Left lung (tissue), 10 donors: ENCODE data around the gene ARFGAP3. TPM values are rescaled to one million over a fixed set of nuclear protein-coding genes. Genes with fewer than 3 reads are reported as not detected.

Source experiments
- ATAC-seq: fragments of 200-7000 bp; cut with Tn5 transposase; one replicate; pipeline ENCODE4 v1.9.1; 2020; ENCODE audit warnings: moderate library complexity
- DNase-seq, 4 donors: peaks; one replicate each; pipeline ENCODE4 v3.0.0-alpha.2; 2013 to 2020
- H3K27ac ChIP-seq, 2 donors: fragments of 200-600 bp; sonication (generic) in 1 of 2; one replicate each; pipeline versions ENCODE4 v1.5.0 to v1.8.0; 2020 to 2021
- H3K27me3 ChIP-seq, 2 donors: fragments of 200-600 bp; sonication (generic) in 1 of 2; one replicate each; pipeline versions ENCODE4 v1.5.0 to v1.8.0; 2020 to 2021
- H3K36me3 ChIP-seq, 2 donors: fragments of 200-600 bp; sonication (generic) in 1 of 2; one replicate each; pipeline versions ENCODE4 v1.5.0 to v1.8.0; 2020 to 2021
- H3K4me1 ChIP-seq, 2 donors: fragments of 200-600 bp; one replicate each; pipeline ENCODE4 v1.8.0; 2021
- H3K4me3 ChIP-seq, 2 donors: fragments of 200-600 bp; sonication (generic) in 1 of 2; one replicate each; pipeline versions ENCODE4 v1.5.0 to v1.8.0; 2020 to 2021; ENCODE audit warnings: mild to moderate bottlenecking in 1 of 2
- H3K9me3 ChIP-seq, 2 donors: fragments of 200-600 bp; sonication (generic) in 1 of 2; one replicate each; pipeline versions ENCODE4 v1.5.0 to v1.8.0; 2020 to 2021
- intact Hi-C, 2 donors: fragments of 100-400 bp; cut with DNase I; formaldehyde crosslinking; loops; one replicate each; pipeline versions ENCODE4 v1.11.2 to v1.14.2; 2022
- polyA plus RNA-seq, 6 donors: library from polyadenylated mRNA; unstranded; fragments of 120-200 nt; gene quantifications; one replicate each; pipeline ENCODE4 v1.2.1, GENCODE V29; 2013; ENCODE audit not compliant: insufficient read length in 6 of 6
- total RNA-seq, 2 donors: library from RNA; stranded (reverse); fragmentation: NEBNext Ultra II Directional; extraction: Animal tissue kit (Norgen Biotek cat#: 25700); gene quantifications; one replicate each; pipeline ENCODE4 v1.2.1, GENCODE V29; 2021
- TF ChIP-seq, protein P1 (sequence below), 2 donors: fragments of 200-600 bp; sonication (generic) in 1 of 2; IDR thresholded peaks; one replicate each; pipeline versions ENCODE4 v1.5.0 to v1.8.0; 2021; ENCODE audit warnings: antibody characterized with exemption in 2 of 2
- donor health status: DM: no; HTN: yes; CAD: no.
- donor health status: DM: no; HTN: no; CAD: no.

The ARFGAP3 gene
- total and polyA plus RNA-seq, 8 donors, result 42.4 to 58.1 (median 49.6) TPM

DNA sequence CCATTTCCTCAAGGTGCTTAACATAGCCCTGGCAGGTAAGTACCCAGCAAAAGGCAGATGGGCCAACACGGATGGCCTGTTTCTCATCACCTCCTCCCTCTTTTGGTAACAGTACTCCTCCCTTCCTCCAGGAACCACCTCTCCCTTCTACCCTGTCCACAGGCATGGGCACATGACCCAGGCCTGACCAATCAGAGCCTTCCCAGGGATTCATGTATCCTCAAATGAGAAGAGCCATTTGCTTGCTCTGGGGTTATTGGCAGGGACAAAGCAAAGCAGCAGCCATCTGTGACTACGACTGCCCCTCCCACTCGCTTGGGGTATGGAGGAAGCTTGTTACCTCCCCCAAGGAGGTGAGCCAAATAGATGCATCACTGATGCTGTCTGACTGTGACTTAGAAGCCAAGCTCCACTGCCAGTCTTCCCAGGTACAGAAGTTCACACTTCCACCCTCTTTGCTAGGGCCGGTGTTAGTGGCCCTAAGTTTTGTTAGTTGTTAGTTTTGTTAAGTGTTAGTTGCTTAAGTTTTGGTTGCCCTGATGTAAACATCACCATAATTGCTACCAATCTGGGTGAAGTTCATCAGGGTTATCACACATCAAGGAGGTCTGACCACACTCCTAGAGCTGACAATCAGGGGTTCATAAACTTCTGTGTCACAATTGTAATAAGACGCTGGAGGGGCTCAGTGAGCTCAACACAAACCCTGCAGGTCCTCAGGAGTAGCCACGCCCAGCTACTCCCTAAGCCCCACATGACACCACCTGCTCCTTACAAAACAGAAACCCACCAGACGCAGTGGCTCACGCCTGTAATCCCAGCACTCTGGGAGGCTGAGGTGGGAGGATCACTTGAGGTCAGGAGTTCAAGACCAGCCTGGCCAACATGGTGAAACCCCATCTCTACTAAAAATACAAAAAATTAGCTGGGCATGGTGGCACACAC lies 57.3 kb downstream of the ARFGAP3 start:
- Histone ChIP-seq H3K36me3 (peaks cover 0 to 95% of the 10 kb centered on the region in 2 donors), H3K27ac (no peak overlapping the region)
- intact Hi-C loops, result no loop called here

DNA sequence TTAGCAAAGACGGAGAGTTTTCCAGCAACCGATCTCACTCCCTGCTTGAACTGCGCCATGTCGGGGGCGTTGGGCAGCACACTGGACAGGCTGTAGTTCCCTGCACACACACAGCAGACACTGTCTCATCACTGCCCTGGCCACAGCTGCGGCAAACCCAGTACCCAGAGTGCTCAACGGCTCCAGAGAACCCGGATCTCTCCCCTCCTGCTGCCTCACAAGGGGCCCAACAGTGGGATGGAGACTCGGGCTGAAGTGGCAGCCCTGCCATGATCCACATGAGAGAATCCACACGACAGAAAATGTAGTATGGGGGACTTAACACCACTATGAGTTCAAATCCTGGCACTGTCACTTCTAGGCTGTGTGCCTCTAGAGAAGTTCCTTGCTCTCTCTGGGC lies 58.0 kb downstream of the ARFGAP3 start:
- peaks cover 0 to 24% of the 10 kb centered on the region in 2 donors for H3K4me1 ChIP-seq
- intact Hi-C loops, result no loop called here
- no peak overlapping the region for H3K4me3 ChIP-seq
- DNase-seq (no peak), ATAC-seq (no peak)
- peaks cover 0 to 95% of the 10 kb centered on the region in 2 donors for H3K36me3 ChIP-seq
- H3K27me3 ChIP-seq, result no peaks in the 10 kb centered on the region
- no peak overlapping the region for H3K27ac ChIP-seq
- no peaks in the 10 kb centered on the region for H3K9me3 ChIP-seq
- TF ChIP-seq, protein P1, sequence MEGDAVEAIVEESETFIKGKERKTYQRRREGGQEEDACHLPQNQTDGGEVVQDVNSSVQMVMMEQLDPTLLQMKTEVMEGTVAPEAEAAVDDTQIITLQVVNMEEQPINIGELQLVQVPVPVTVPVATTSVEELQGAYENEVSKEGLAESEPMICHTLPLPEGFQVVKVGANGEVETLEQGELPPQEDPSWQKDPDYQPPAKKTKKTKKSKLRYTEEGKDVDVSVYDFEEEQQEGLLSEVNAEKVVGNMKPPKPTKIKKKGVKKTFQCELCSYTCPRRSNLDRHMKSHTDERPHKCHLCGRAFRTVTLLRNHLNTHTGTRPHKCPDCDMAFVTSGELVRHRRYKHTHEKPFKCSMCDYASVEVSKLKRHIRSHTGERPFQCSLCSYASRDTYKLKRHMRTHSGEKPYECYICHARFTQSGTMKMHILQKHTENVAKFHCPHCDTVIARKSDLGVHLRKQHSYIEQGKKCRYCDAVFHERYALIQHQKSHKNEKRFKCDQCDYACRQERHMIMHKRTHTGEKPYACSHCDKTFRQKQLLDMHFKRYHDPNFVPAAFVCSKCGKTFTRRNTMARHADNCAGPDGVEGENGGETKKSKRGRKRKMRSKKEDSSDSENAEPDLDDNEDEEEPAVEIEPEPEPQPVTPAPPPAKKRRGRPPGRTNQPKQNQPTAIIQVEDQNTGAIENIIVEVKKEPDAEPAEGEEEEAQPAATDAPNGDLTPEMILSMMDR (IDR thresholded peaks at IDR 0.05), result no peak

More for the DNA sequence above, 57.3 kb downstream of the ARFGAP3 start:
- DNase-seq, result no peak
- no peaks in the 10 kb centered on the region for H3K27me3 ChIP-seq
- H3K4me1 ChIP-seq, result peaks cover 0 to 31% of the 10 kb centered on the region in 2 donors
- TF ChIP-seq, protein P1 (IDR thresholded peaks at IDR 0.05), result no peak
- ATAC-seq, result no peak
- H3K9me3 ChIP-seq, result no peaks in the 10 kb centered on the region
- H3K4me3 ChIP-seq, result no peak overlapping the region

DNA sequence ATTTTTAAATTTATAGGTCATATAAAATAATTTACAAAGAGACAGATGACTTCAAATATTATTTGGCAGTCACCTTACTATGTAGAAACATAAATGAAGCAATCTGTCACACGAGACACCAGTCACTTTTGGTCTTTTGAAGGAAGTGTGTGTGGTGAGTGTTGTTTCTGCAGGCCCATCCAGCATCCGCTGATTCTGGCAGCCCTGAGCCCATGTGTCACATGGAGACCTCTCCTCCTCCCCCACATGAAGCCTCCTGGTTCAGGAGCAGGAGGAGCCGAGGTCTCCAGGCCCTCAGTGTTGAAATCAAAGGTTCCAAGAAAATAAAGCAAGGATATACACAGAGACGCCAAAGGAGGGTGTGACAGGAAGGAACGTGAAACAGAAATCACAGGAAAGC lies 60.1 kb downstream of the ARFGAP3 start:
- Histone ChIP-seq H3K9me3 (no peaks in the 10 kb centered on the region), H3K4me3 (no peak overlapping the region), H3K27ac (peak overlapping the region in 1 of 2 donors; percentile 41), H3K27me3 (no peaks in the 10 kb centered on the region), H3K36me3 (peaks cover 0 to 85% of the 10 kb centered on the region in 2 donors), H3K4me1 (peaks cover 0 to 16% of the 10 kb centered on the region in 2 donors)
- no peak for ATAC-seq
- intact Hi-C loops, result no loop called here
- TF ChIP-seq, protein P1 (IDR thresholded peaks at IDR 0.05), result no peak
- DNase-seq, result no peak

DNA sequence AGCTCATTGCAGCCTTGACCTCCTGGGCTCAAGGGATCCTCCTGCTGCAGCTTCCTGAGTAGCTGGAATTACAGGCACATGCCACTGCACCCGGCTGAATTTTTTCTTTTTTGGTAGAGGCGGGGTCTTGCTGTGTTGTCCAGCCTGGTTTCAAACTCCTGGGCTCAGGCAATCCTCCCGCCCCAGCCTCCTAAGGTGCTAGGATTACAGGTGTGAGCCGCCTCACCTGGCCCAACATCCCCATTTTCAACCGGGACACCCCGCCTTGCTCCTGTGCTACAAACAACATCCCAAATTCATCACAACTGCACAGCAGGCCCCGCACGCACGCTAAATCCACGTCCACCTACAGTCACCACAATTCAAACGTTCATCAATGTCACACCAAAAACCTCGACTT lies 61.0 kb downstream of the ARFGAP3 start:
- no peak for ATAC-seq
- Histone ChIP-seq H3K4me1 (peaks cover 0 to 19% of the 10 kb centered on the region in 2 donors), H3K4me3 (no peak overlapping the region), H3K27me3 (no peaks in the 10 kb centered on the region), H3K9me3 (no peaks in the 10 kb centered on the region), H3K27ac (peak overlapping the region in 1 of 2 donors; percentile 41), H3K36me3 (peaks cover 0 to 75% of the 10 kb centered on the region in 2 donors)
- TF ChIP-seq, protein P1 (IDR thresholded peaks at IDR 0.05), result no peak
- DNase-seq, result peak in 1 of 4 donors; percentile 20
- intact Hi-C loops, result no loop called here
